ENCODE results near the gene PIK3CB.
"Not testable (repeated sequence)": the region's sequence is repeated elsewhere in the genome, so short reads cannot be mapped to it uniquely, and the experiment has no call there.

Gene PIK3CB

GRCh38 chr3:138835397-138835757 is 649 bp upstream of the PIK3CB start:
- DNase-seq (ENCODE audit: low spot score), result no peak
- TF ChIP-seq, protein P1, sequence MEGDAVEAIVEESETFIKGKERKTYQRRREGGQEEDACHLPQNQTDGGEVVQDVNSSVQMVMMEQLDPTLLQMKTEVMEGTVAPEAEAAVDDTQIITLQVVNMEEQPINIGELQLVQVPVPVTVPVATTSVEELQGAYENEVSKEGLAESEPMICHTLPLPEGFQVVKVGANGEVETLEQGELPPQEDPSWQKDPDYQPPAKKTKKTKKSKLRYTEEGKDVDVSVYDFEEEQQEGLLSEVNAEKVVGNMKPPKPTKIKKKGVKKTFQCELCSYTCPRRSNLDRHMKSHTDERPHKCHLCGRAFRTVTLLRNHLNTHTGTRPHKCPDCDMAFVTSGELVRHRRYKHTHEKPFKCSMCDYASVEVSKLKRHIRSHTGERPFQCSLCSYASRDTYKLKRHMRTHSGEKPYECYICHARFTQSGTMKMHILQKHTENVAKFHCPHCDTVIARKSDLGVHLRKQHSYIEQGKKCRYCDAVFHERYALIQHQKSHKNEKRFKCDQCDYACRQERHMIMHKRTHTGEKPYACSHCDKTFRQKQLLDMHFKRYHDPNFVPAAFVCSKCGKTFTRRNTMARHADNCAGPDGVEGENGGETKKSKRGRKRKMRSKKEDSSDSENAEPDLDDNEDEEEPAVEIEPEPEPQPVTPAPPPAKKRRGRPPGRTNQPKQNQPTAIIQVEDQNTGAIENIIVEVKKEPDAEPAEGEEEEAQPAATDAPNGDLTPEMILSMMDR (IDR thresholded peaks at IDR 0.05; ENCODE audit: extremely low read depth, insufficient read depth, missing control alignments), result no peak
- in situ Hi-C loops (cut with MboI; ENCODE audit: low pct_unique_long_range_greater_than_20kb, low sequenced_read_pairs, unreplicated experiment), result no loop called here

DNA sequence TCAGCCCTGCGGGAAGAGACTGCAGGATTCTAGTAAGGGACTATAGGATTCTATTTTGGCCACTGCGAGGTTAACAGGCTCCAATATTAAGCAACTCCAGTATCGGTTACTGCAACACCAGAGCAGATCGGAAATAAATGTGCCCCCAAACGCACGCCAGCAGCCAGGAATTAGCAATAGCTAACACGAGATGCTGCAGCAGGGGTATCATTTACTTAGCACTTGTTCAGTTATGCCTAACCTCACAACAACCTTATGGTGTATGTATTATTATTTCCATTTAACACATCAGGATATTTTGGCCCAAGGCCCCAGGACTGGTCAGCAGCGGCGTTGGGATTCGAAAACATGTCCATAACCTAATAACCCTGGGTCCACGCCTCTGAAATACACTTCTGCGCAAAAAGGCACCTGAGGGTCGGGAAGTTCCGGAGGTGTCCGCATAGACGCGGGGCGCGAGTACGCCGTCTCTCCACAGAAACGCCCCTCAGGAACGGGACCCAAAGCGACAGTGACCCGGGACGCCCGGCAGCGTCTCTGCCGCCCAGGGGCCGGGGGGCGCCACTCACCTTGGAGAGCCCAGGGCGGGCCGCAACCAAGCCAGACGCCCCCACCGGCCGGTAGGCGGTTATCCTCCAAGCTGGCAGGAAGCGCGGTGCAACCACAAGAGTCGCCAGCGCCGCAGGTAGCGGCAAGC is 681 bp downstream of the PIK3CB start:
- DNase-seq (ENCODE audit: low spot score), result peak; percentile 45
- in situ Hi-C loops (cut with MboI; ENCODE audit: low pct_unique_long_range_greater_than_20kb, low sequenced_read_pairs, unreplicated experiment), result no loop called here
- TF ChIP-seq, protein P1 (IDR thresholded peaks at IDR 0.05; ENCODE audit: extremely low read depth, insufficient read depth, missing control alignments), result peak; percentile 40

- in situ Hi-C loops (cut with MboI; ENCODE audit: low pct_unique_long_range_greater_than_20kb, low sequenced_read_pairs, unreplicated experiment); DNase-seq (ENCODE audit: low spot score): not testable (repeated sequence)
Measured at GRCh38 chr3:138832473-138833057, 2.2 kb downstream of the PIK3CB start.

- TF ChIP-seq, protein P1 (IDR thresholded peaks at IDR 0.05; ENCODE audit: extremely low read depth, insufficient read depth, missing control alignments), result no peak
- in situ Hi-C loops (cut with MboI; ENCODE audit: low pct_unique_long_range_greater_than_20kb, low sequenced_read_pairs, unreplicated experiment), result no loop called here
- no peak for DNase-seq (ENCODE audit: low spot score)
Measured at GRCh38 chr3:138829886-138830510, 4.7 kb downstream of the PIK3CB start.

- TF ChIP-seq, protein P1 (IDR thresholded peaks at IDR 0.05; ENCODE audit: extremely low read depth, insufficient read depth, missing control alignments), result no peak
- in situ Hi-C loops (cut with MboI; ENCODE audit: low pct_unique_long_range_greater_than_20kb, low sequenced_read_pairs, unreplicated experiment), result no loop called here
- no peak for DNase-seq (ENCODE audit: low spot score)
Measured at GRCh38 chr3:138829097-138829496, 5.6 kb downstream of the PIK3CB start.

DNA sequence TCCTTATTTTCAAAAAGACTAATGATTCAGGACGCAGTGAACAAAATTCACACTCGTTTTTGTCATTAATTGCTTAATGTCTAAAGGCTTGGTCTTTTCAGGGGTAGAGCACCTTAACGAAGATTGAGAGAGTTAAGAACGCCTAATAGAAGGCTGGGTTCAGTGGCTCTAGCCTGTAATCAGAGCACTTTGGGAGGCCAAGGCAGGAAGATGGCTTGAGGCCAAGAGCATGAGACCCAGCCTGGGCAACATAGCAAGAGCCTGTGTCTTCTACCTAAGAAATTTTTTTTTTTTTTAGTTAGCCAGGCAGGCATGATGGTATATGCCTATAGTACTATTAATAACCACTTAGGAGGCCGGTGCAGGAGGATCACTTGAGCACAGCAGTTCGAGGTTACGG is 7.5 kb downstream of the PIK3CB start:
- TF ChIP-seq, protein P1 (IDR thresholded peaks at IDR 0.05; ENCODE audit: extremely low read depth, insufficient read depth, missing control alignments), result no peak
- DNase-seq (ENCODE audit: low spot score), result no peak
- in situ Hi-C loops (cut with MboI; ENCODE audit: low pct_unique_long_range_greater_than_20kb, low sequenced_read_pairs, unreplicated experiment), result no loop called here

DNA sequence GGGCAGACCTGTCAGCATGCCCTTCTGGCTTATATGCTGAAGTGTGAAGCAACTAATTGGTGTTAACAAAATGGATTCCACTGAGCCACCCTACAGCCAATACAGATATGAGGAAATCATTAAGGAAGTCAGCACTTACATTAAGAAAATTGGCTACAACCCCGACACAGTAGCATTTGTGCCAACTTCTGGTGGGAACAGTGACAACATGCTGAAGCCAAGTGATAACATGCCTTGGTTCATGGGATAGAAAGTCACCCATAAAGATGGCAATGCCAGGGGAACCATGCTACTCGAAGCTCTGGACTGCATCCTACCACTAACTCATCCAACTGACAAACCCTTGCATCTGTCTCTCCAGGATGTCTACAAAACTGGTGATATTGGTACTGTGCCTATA is 9.4 kb downstream of the PIK3CB start:
- DNase-seq (ENCODE audit: low spot score), result no peak
- in situ Hi-C loops (cut with MboI; ENCODE audit: low pct_unique_long_range_greater_than_20kb, low sequenced_read_pairs, unreplicated experiment), result no loop called here
- TF ChIP-seq, protein P1 (IDR thresholded peaks at IDR 0.05; ENCODE audit: extremely low read depth, insufficient read depth, missing control alignments), result no peak
